GM10266 (cell line): ENCODE data around the gene TNFRSF1A.
"Not testable (repeated sequence)": the region's sequence is repeated elsewhere in the genome, so short reads cannot be mapped to it uniquely, and the experiment has no call there.

ENCODE experiments used
- DNase-seq: peaks from one replicate; pipeline ENCODE4 v3.0.0; 2012; ENCODE audit errors: extremely low spot score
- CTCF ChIP-seq: IDR thresholded peaks from 2 replicates; pipeline ENCODE4 v1.5.1; 2012; ENCODE audit warnings: mild to moderate bottlenecking, low read depth; ENCODE audit not compliant: control insufficient read depth, insufficient read depth; ENCODE audit errors: missing control alignments

TNFRSF1A gene

GRCh38 chr12:6338955-6339354, 2.9 kb downstream of the TNFRSF1A start:
- DNase-seq: no peak
- no peak for TF ChIP-seq CTCF

- not testable (repeated sequence) for DNase-seq
Observed at GRCh38 chr12:6338536-6338935, 3.3 kb downstream of the TNFRSF1A start.

- TF ChIP-seq CTCF: no peak
- no peak for DNase-seq
Observed at GRCh38 chr12:6337958-6338433, 3.9 kb downstream of the TNFRSF1A start.

- DNase-seq: no peak
- TF ChIP-seq CTCF: no peak
Observed at GRCh38 chr12:6336889-6337853, 4.7 kb downstream of the TNFRSF1A start.

- no peak for TF ChIP-seq CTCF
- peak; percentile 80 for DNase-seq
Observed at GRCh38 chr12:6336079-6336888, 5.6 kb downstream of the TNFRSF1A start.

GRCh38 chr12:6335451-6336078, 6.3 kb downstream of the TNFRSF1A start:
- peak; percentile 92 for DNase-seq
- TF ChIP-seq CTCF: peak; percentile 81

GRCh38 chr12:6334940-6335450, 6.9 kb downstream of the TNFRSF1A start:
- DNase-seq: no peak

More at GRCh38 chr12:6334940-6335450, 6.9 kb downstream of the TNFRSF1A start:
- no peak for TF ChIP-seq CTCF
